ENCODE results near the gene TMA7. TPM values are rescaled to one million over a fixed set of nuclear protein-coding genes. Genes with fewer than 3 reads are reported as not detected.

Gene TMA7
- total and polyA plus RNA-seq, 9 of the 15 experiments (the other 6 are each of a cell fraction or from before 2014, with no cell fraction given): 209 to 1,003 (median 486) TPM

DNA sequence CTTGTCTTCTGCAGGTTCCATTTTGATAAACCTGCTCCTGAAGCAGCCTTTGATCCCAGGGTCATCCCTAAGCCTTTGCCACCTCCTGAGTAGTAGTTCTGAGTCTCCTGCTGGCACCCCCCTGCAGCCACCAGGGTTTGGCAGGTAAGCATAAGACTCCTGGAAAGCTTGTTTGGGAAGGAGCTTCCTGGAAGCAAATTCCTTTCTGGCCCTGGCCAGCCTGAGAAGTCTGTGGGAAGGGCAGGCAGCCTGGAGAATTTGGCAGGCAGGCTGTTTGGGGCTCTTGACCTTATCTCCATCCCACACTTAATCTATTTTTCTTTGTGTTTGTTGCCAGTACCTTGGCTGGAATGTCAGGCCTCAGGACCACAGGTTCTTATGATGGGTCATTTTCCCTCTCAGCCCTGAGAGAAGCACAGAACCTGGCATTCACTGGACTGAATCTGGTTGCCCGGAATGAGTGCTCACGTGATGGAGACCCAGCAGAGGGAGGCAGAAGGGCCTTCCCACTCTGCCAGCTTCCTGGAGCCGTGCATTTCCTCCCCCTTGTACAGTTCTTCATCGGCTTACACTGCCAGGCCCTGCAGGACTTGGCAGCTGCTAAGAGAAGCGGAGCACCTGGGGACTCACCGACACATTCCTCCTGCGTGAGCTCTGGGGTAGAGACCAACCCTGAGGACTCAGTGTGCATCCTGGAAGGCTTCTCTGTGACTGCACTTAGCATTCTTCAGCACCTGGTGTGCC is 19.9 kb downstream of the TMA7 start (continued):
- TF ChIP-seq GABPB1 (CRISPR knock-in tag; IDR thresholded peaks at IDR 0.05): no peak

GRCh38 chr3:48460517-48460902 is 20.5 kb downstream of the TMA7 start:
- Histone ChIP-seq H3K27me3 (ENCODE audit: control insufficient read depth in 2 of 2, insufficient read depth in 2 of 2, low read length in 2 of 2) (no peaks in the 10 kb centered on the region), H3K4me1 (replicated peaks in 1 of 2; ENCODE audit: control insufficient read depth in 2 of 2, insufficient read depth in 2 of 2, low read length in 2 of 2) (peaks cover 0 to 10% of the 10 kb centered on the region in 2 experiments; a peak in 3 of 5 replicates), H4K20me1 (replicated peaks; ENCODE audit: control insufficient read depth, insufficient read depth, low read length) (no peaks in the 10 kb centered on the region; the same call in 1 of the 2 replicates), H3K27ac (ENCODE audit: extremely low read depth, low read depth, low read length) (no peak overlapping the region), H3K9ac (ENCODE audit: insufficient read depth in 1 of 2, low read depth in 2 of 2, low read length in 2 of 2) (no peak overlapping the region), H2AFZ (ENCODE audit: low read depth, low read length) (no peak overlapping the region), H3K79me2 (ENCODE audit: control insufficient read depth, insufficient read depth, low read length) (no peaks in the 10 kb centered on the region), H3K9me3 (replicated peaks; ENCODE audit: control insufficient read depth, insufficient read depth, low read depth, low read length) (no peaks in the 10 kb centered on the region), H3K9me1 (ENCODE audit: control insufficient read depth, insufficient read depth, low read length) (no peaks in the 10 kb centered on the region), H3K36me3 (ENCODE audit: control insufficient read depth, insufficient read depth, low read length) (peaks cover 45% of the 10 kb centered on the region), H3K4me3 (no peak overlapping the region), H3K4me2 (ENCODE audit: insufficient read depth, low read length) (no peak overlapping the region)
- BruUV-seq (replicated peaks): no TSS peak
- no peak for ATAC-seq
- FAIRE-seq: no peak
- no peak for DNase-seq (ENCODE audit: extremely low read depth in 1 of 4, low spot score in 3 of 4)
- intact Hi-C loops (cut with micrococcal nuclease) (no loop called here), in situ Hi-C loops (cut with MboI) (no loop called here)
- POLR2A ChIA-PET: interaction anchor here (0.7 kb wide), 1 partner anchor 21 kb away, joined by 3 read pairs; no protein-coding TSS in a partner anchor
- WGBS (ENCODE audit: insufficient coverage, low coverage, missing lambda C conversion rate): no CpG with 5 or more reads among the region's 3 CpGs
- TF ChIP-seq CHD1 (IDR thresholded peaks at IDR 0.05; ENCODE audit: low read length) (no peak), U2AF2 (optimal IDR thresholded peaks at IDR 0.05; ENCODE audit: low read depth, low read length) (no peak), ZNF764 (CRISPR knock-in tag; IDR thresholded peaks at IDR 0.05; ENCODE audit: low read depth) (no peak), HNRNPH1 (optimal IDR thresholded peaks at IDR 0.05; ENCODE audit: low read depth, low read length) (no peak), FOXP1 (CRISPR knock-in tag; IDR thresholded peaks at IDR 0.05) (no peak), ZNF175 (CRISPR knock-in tag; IDR thresholded peaks at IDR 0.05; ENCODE audit: low read depth) (no peak), PTRF (tag; IDR thresholded peaks at IDR 0.05) (no peak), ZNF224 (CRISPR knock-in tag; IDR thresholded peaks at IDR 0.05) (no peak), BRF1 (IDR thresholded peaks at IDR 0.05; ENCODE audit: borderline replicate concordance, extremely low read depth, insufficient read length) (no peak), STAT5A (IDR thresholded peaks at IDR 0.05; ENCODE audit: borderline replicate concordance, low read length) (no peak), SRF (CRISPR knock-in tag; IDR thresholded peaks at IDR 0.05) (no peak), RBM34 (IDR thresholded peaks at IDR 0.05; ENCODE audit: borderline replicate concordance, insufficient read depth, low read length) (no peak), ZNF324 (CRISPR knock-in tag; IDR thresholded peaks at IDR 0.05) (no peak), ZBTB8A (IDR thresholded peaks at IDR 0.05; ENCODE audit: partially characterized antibody) (no peak), ZNF398 (CRISPR knock-in tag; IDR thresholded peaks at IDR 0.05) (no peak)
- CTCF ChIA-PET (ENCODE audit: low intra/inter-chr PET ratio): no interaction called here

Measured in K562 (cell line).